Endothelial cell of umbilical vein (primary cell): ENCODE measurements around the gene AGBL3.

Source experiments
- CTCF ChIP-seq, 2 donors: IDR thresholded peaks; 1 replicate in 1 of 2; 2 replicates in 1 of 2; pipeline ENCODE4 v1.5.1; 2011; ENCODE audit warnings: low read length in 2 of 2, mild to moderate bottlenecking in 2 of 2, moderate library complexity in 2 of 2, control low read depth in 1 of 2, inconsistent platforms in 1 of 2, low read depth in 1 of 2; ENCODE audit not compliant: insufficient read depth in 1 of 2; ENCODE audit errors: extremely low read depth in 1 of 2
- EZH2 ChIP-seq: IDR thresholded peaks from 2 replicates; pipeline ENCODE4 v1.6.1; 2012; ENCODE audit warnings: borderline replicate concordance, low read depth, mild to moderate bottlenecking, moderate library complexity, low read length, inconsistent platforms; ENCODE audit not compliant: severe bottlenecking
- GATA2 ChIP-seq: IDR thresholded peaks from 2 replicates; pipeline ENCODE4 v1.7.0; 2011; ENCODE audit warnings: low read depth, mild to moderate bottlenecking, moderate library complexity, mixed read lengths, low read length; ENCODE audit not compliant: insufficient read length, insufficient read depth
- JUN ChIP-seq: IDR thresholded peaks from 2 replicates; pipeline ENCODE4 v1.6.1; 2011; ENCODE audit warnings: borderline replicate concordance, low read depth; ENCODE audit not compliant: insufficient read length, insufficient read depth
- MAX ChIP-seq: IDR thresholded peaks from 2 replicates; pipeline ENCODE4 v1.6.1; 2011; ENCODE audit not compliant: insufficient read depth, insufficient read length
- MYC ChIP-seq: IDR thresholded peaks from one replicate; pipeline ENCODE4 v1.6.1; 2011; ENCODE audit warnings: mild to moderate bottlenecking, low read depth, low read length
- POLR2A ChIP-seq: IDR thresholded peaks from 2 replicates; pipeline ENCODE4 v1.6.1; 2012; ENCODE audit warnings: low read depth, mild to moderate bottlenecking, control low read depth, low read length
- POLR2AphosphoS5 ChIP-seq: IDR thresholded peaks from 2 replicates; pipeline ENCODE4 v1.6.1; 2012; ENCODE audit warnings: low read depth, mild to moderate bottlenecking, control low read depth, low read length, moderate library complexity; ENCODE audit not compliant: insufficient read depth

- TF ChIP-seq CTCF (IDR thresholded peaks at IDR 0.05; ENCODE audit: extremely low read depth in 1 of 2, insufficient read depth in 1 of 2, low read depth in 1 of 2, low read length in 2 of 2) (no peak), POLR2A (no peak), EZH2 (no peak), POLR2AphosphoS5 (no peak), MAX (no peak), MYC (no peak), JUN (no peak), GATA2 (no peak)
Measured at GRCh38 chr7:135100856-135101255, 114.5 kb downstream of the AGBL3 start.
